HCT116 (cell line): Measurements from ENCODE around the gene KLHL3. TPM values are rescaled to one million over a fixed set of nuclear protein-coding genes. Genes with fewer than 3 reads are reported as not detected.

ENCODE experiments used
- ATAC-seq: fragments of 200-7000 bp; cut with Tn5 transposase; 2 replicates; pipeline ENCODE4 v1.9.1; 2020; ENCODE audit warnings: mild to moderate bottlenecking, moderate library complexity
- BruUV-seq: library from RNA; stranded (reverse); fragments of 400-500 nt; replicated peaks from 2 replicates; lab custom pipeline; 2021; lab: Mats Ljungman, UMichigan
- CTCF ChIA-PET: fragments of 300-600 bp; sonication (Branson Sonifier 250); formaldehyde crosslinking; loops from one replicate; lab custom pipeline; 2021; ENCODE audit warnings: antibody characterized with exemption; lab: Charles Lee
- POLR2A ChIA-PET: fragments of 300-600, 350-600 bp; sonication (Branson Sonifier 250); formaldehyde crosslinking; loops from one replicate; lab custom pipeline; 2021; ENCODE audit warnings: antibody characterized with exemption; lab: Charles Lee
- RAD21 ChIA-PET, 2 experiments: fragments of 300-600 bp; sonication (Branson Sonifier 250); formaldehyde crosslinking; loops; one replicate each; lab custom pipeline; 2023; ENCODE audit warnings: low total read pairs in 2 of 2; ENCODE audit not compliant: uncharacterized antibody in 2 of 2, unreplicated experiment in 2 of 2, low non-redundant PET in 1 of 2; lab: Charles Lee
- DNase-seq: peaks from one replicate; pipeline ENCODE4 v3.0.0-alpha.2; 2010; ENCODE audit warnings: low read depth, low spot score
- H2AFZ ChIP-seq: fragments of 200-600 bp; shearing (Covaris generic), sonication (generic); 2 replicates; pipeline ENCODE4 v1.6.1; 2017; ENCODE audit warnings: low read depth, mixed run types, mixed read lengths, antibody characterized with exemption, low read length; ENCODE audit not compliant: poor library complexity, severe bottlenecking
- H3K27ac ChIP-seq: 2 replicates; pipeline ENCODE4 v1.5.1; 2012; ENCODE audit warnings: low read depth, low read length
- H3K27me3 ChIP-seq: fragments of 200-600 bp; sonication (generic); 2 replicates; pipeline ENCODE4 v1.6.1; 2016; ENCODE audit warnings: mixed run types, low read length, mixed read lengths; ENCODE audit not compliant: insufficient read depth
- H3K36me3 ChIP-seq, 2 experiments: fragments of 200-500 bp in 1 of 2; fragments of 200-600 bp in 1 of 2; sonication (Bioruptor generic) in 1 of 2; sonication (generic) in 1 of 2; 2 replicates each; pipeline versions ENCODE4 v1.5.1 to v1.6.1; 2014 to 2016; ENCODE audit warnings: low read length in 2 of 2, inconsistent platforms in 1 of 2, mixed read lengths in 1 of 2, mixed run types in 1 of 2; ENCODE audit not compliant: insufficient read depth in 2 of 2, control insufficient read depth in 1 of 2
- H3K4me1 ChIP-seq, 2 experiments: fragments of 200-600 bp in 1 of 2; sonication (generic) in 1 of 2; 2 replicates each; pipeline versions ENCODE4 v1.5.1 to v1.6.1; 2012 to 2017; ENCODE audit warnings: low read length in 2 of 2, inconsistent platforms in 1 of 2, mild to moderate bottlenecking in 1 of 2, mixed read lengths in 1 of 2, mixed run types in 1 of 2, moderate library complexity in 1 of 2; ENCODE audit not compliant: insufficient read depth in 2 of 2, control insufficient read depth in 1 of 2
- H3K4me2 ChIP-seq: fragments of 200-600 bp; sonication (generic); 2 replicates; pipeline ENCODE4 v1.6.1; 2017; ENCODE audit warnings: mixed run types, low read length, mixed read lengths
- H3K4me3 ChIP-seq, 2 experiments: fragments of 200-600 bp in 1 of 2; sonication (generic) in 1 of 2; replicated peaks in 1 of 2; 2 replicates each; pipeline ENCODE4 v1.5.1; 2011 to 2016; ENCODE audit warnings: low read length in 2 of 2, control low read depth in 1 of 2, low read depth in 1 of 2, mild to moderate bottlenecking in 1 of 2, mixed read lengths in 1 of 2, mixed run types in 1 of 2
- H3K79me2 ChIP-seq: fragments of 200-600 bp; sonication (generic); 2 replicates; pipeline ENCODE4 v1.6.1; 2017; ENCODE audit warnings: mild to moderate bottlenecking, mixed run types, low read length, moderate library complexity, mixed read lengths; ENCODE audit not compliant: insufficient read depth
- H3K9ac ChIP-seq: fragments of 200-600 bp; sonication (generic); 2 replicates; pipeline ENCODE4 v1.6.1; 2016; ENCODE audit warnings: low read length, mixed read lengths
- H3K9me2 ChIP-seq: fragments of 200-600 bp; sonication (generic), shearing (Covaris generic); 2 replicates; pipeline ENCODE4 v1.6.1; 2017; ENCODE audit warnings: mixed run types, mild to moderate bottlenecking, moderate library complexity; ENCODE audit not compliant: insufficient read depth
- H3K9me3 ChIP-seq, 2 experiments: fragments of 200-500 bp in 1 of 2; fragments of 200-600 bp in 1 of 2; sonication (Bioruptor generic) in 1 of 2; sonication (generic) in 1 of 2; 2 replicates each; pipeline ENCODE4 v1.6.1; 2014 to 2017; ENCODE audit warnings: low read length in 2 of 2, mixed read lengths in 2 of 2, inconsistent platforms in 1 of 2, low read depth in 1 of 2, mild to moderate bottlenecking in 1 of 2, mixed run types in 1 of 2, moderate library complexity in 1 of 2; ENCODE audit not compliant: control insufficient read depth in 1 of 2, insufficient read depth in 1 of 2
- H4K20me1 ChIP-seq: fragments of 200-600 bp; sonication (generic), shearing (Covaris generic); 2 replicates; pipeline ENCODE4 v1.6.1; 2017; ENCODE audit warnings: mixed run types, mild to moderate bottlenecking, moderate library complexity; ENCODE audit not compliant: insufficient read depth
- ATF3 ChIP-seq: IDR thresholded peaks from 2 replicates; pipeline ENCODE4 v1.6.1; 2012
- EZH2 ChIP-seq: fragments of 200-600 bp; sonication (generic); IDR thresholded peaks from 2 replicates; pipeline ENCODE4 v1.6.1; 2017; ENCODE audit warnings: antibody characterized with exemption, mixed run types
- EZH2phosphoT487 ChIP-seq: fragments of 200-600 bp; IDR thresholded peaks from 2 replicates; pipeline ENCODE4 v1.6.1; 2018; ENCODE audit warnings: antibody characterized with exemption, borderline replicate concordance
- FOSL1 ChIP-seq: IDR thresholded peaks from 2 replicates; pipeline ENCODE4 v1.6.1; 2012; ENCODE audit warnings: low read depth
- JUND ChIP-seq: IDR thresholded peaks from 2 replicates; pipeline ENCODE4 v1.6.1; 2012
- MAX ChIP-seq: IDR thresholded peaks from 2 replicates; pipeline ENCODE4 v1.6.1; 2012
- REST ChIP-seq: IDR thresholded peaks from 2 replicates; pipeline ENCODE4 v1.6.1; 2012; ENCODE audit warnings: low read depth
- SIN3A ChIP-seq: IDR thresholded peaks from 2 replicates; pipeline ENCODE4 v1.6.1; 2012; ENCODE audit warnings: low read depth
- SP1 ChIP-seq: IDR thresholded peaks from 2 replicates; pipeline ENCODE4 v1.6.1; 2012; ENCODE audit warnings: low read depth
- SRF ChIP-seq: IDR thresholded peaks from 2 replicates; pipeline ENCODE4 v1.6.1; 2012; ENCODE audit warnings: low read depth
- TCF7L2 ChIP-seq: IDR thresholded peaks from 2 replicates; pipeline ENCODE4 v1.7.0; 2011; ENCODE audit warnings: borderline replicate concordance, inconsistent platforms; ENCODE audit not compliant: insufficient read depth, insufficient read length; ENCODE audit errors: extremely low read depth
- ZFX ChIP-seq: fragments of 450-650 bp; IDR thresholded peaks from 2 replicates; pipeline ENCODE4 v1.6.1; 2017
- ZNF274 ChIP-seq: fragments of 200-500 bp; sonication (Bioruptor generic); IDR thresholded peaks from 2 replicates; pipeline ENCODE4 v1.6.1; 2014; ENCODE audit warnings: mild to moderate bottlenecking, low read depth, low read length, inconsistent platforms
- intact Hi-C: fragments of 100-400 bp; cut with micrococcal nuclease; formaldehyde crosslinking; loops from 2 replicates; pipeline ENCODE4 v1.10.0; 2022
- total RNA-seq: library from RNA; stranded (reverse); gene quantifications from one replicate; pipeline ENCODE4 v1.2.1, GENCODE V29; 2021; ENCODE audit not compliant: unreplicated experiment

The KLHL3 gene
- total RNA-seq, 1 experiment from 2014 or later, result not detected

GRCh38 chr5:137758715-137759306, 22.9 kb upstream of the KLHL3 start:
- no peak overlapping the region for H2AFZ ChIP-seq
- no peaks in the 10 kb centered on the region for H4K20me1 ChIP-seq
- no peak overlapping the region for H3K4me2 ChIP-seq
- H3K27ac ChIP-seq, result no peak overlapping the region
- ChIA-PET RAD21 (no interaction called here), CTCF (interaction anchor here (1.6 kb wide), 1 partner anchor 20 kb away, joined by 5 read pairs; no protein-coding TSS in a partner anchor), POLR2A (no interaction called here)
- H3K9me2 ChIP-seq, result no peaks in the 10 kb centered on the region
- DNase-seq, result no peak
- H3K9me3 ChIP-seq, result no peaks in the 10 kb centered on the region
- H3K9ac ChIP-seq, result no peak overlapping the region
- no peaks in the 10 kb centered on the region for H3K36me3 ChIP-seq
- TF ChIP-seq REST (no peak), JUND (no peak), EZH2phosphoT487 (no peak), SIN3A (no peak)
- intact Hi-C loops, result no loop called here
- H3K79me2 ChIP-seq, result peaks cover 3% of the 10 kb centered on the region
- no peak overlapping the region for H3K4me3 ChIP-seq
- no TSS peak for BruUV-seq
- H3K4me1 ChIP-seq, result peaks cover 0 to 18% of the 10 kb centered on the region in 2 experiments; a peak in 2 of 4 replicates
- no peaks in the 10 kb centered on the region for H3K27me3 ChIP-seq
- ATAC-seq, result no peak

- no peaks in the 10 kb centered on the region for H3K27me3 ChIP-seq
- no peak overlapping the region for H3K27ac ChIP-seq
- no peaks in the 10 kb centered on the region for H3K9me2 ChIP-seq
- ChIA-PET CTCF (interaction anchor here (1.6 kb wide), 1 partner anchor 21 kb away, joined by 5 read pairs; no protein-coding TSS in a partner anchor), RAD21 (no interaction called here), POLR2A (no interaction called here)
- H3K4me2 ChIP-seq, result no peak overlapping the region
- peaks cover 10% of the 10 kb centered on the region for H3K79me2 ChIP-seq
- no peaks in the 10 kb centered on the region for H4K20me1 ChIP-seq
- intact Hi-C loops, result no loop called here
- no peak overlapping the region for H2AFZ ChIP-seq
- ATAC-seq (no peak), DNase-seq (no peak)
- H3K4me3 ChIP-seq, result no peak overlapping the region
- no peaks in the 10 kb centered on the region for H3K9me3 ChIP-seq
- peaks cover 0 to 18% of the 10 kb centered on the region in 2 experiments; a peak in 2 of 4 replicates for H3K4me1 ChIP-seq
- H3K36me3 ChIP-seq, result no peaks in the 10 kb centered on the region
- no peak overlapping the region for H3K9ac ChIP-seq
- no TSS peak for BruUV-seq
- no peak for TF ChIP-seq ZFX
- TF ChIP-seq MAX, result no peak
- TF ChIP-seq TCF7L2, result no peak
- no peak for TF ChIP-seq SRF
- TF ChIP-seq FOSL1, result no peak
- no peak for TF ChIP-seq SP1
- no peak for TF ChIP-seq ZNF274
- no peak for TF ChIP-seq EZH2
- TF ChIP-seq ATF3, result no peak
- no peak for TF ChIP-seq REST
These were observed 22.2 kb upstream of the KLHL3 start for GRCh38 chr5:137758121-137758520.
